NCI-H2227 (cell line): ENCODE results near the gene STIM1.
"Not testable (repeated sequence)": the region's sequence is repeated elsewhere in the genome, so short reads cannot be mapped to it uniquely, and the experiment has no call there.

ENCODE experiments used
- DNase-seq: peaks from one replicate; lab custom pipeline; 2025; ENCODE audit not compliant: unreplicated experiment; lab: John Stamatoyannopoulos, UW

STIM1 gene

GRCh38 chr11:3879967-3880542 is 24.6 kb downstream of the STIM1 start:
- DNase-seq = no peak

- DNase-seq = no peak
Measured at GRCh38 chr11:3880724-3881123, 25.3 kb downstream of the STIM1 start.

GRCh38 chr11:3882655-3883054 is 27.2 kb downstream of the STIM1 start:
- no peak for DNase-seq

GRCh38 chr11:3885855-3886254 is 30.4 kb downstream of the STIM1 start:
- no peak for DNase-seq

GRCh38 chr11:3886985-3887384 is 31.5 kb downstream of the STIM1 start:
- no peak for DNase-seq

GRCh38 chr11:3888876-3889275 is 33.4 kb downstream of the STIM1 start:
- DNase-seq = no peak

- DNase-seq = no peak
Measured at GRCh38 chr11:3890014-3890413, 34.5 kb downstream of the STIM1 start.

- no peak for DNase-seq
Measured at GRCh38 chr11:3890806-3891205, 35.3 kb downstream of the STIM1 start.

GRCh38 chr11:3891751-3892150 is 36.3 kb downstream of the STIM1 start:
- no peak for DNase-seq

GRCh38 chr11:3892156-3892555 is 36.7 kb downstream of the STIM1 start:
- no peak for DNase-seq

GRCh38 chr11:3893311-3893710 is 37.8 kb downstream of the STIM1 start:
- no peak for DNase-seq

GRCh38 chr11:3894128-3894731 is 38.8 kb downstream of the STIM1 start:
- DNase-seq = no peak

GRCh38 chr11:3896644-3897043 is 41.2 kb downstream of the STIM1 start:
- no peak for DNase-seq

- not testable (repeated sequence) for DNase-seq
Measured at GRCh38 chr11:3900230-3900629, 44.8 kb downstream of the STIM1 start.

- DNase-seq = no peak
Measured at GRCh38 chr11:3901249-3902025, 46.0 kb downstream of the STIM1 start.

GRCh38 chr11:3902441-3902840 is 47.0 kb downstream of the STIM1 start:
- no peak for DNase-seq

- DNase-seq = no peak
Measured at GRCh38 chr11:3903207-3903896, 47.9 kb downstream of the STIM1 start.

- no peak for DNase-seq
Measured at GRCh38 chr11:3904228-3904627, 48.8 kb downstream of the STIM1 start.

- no peak for DNase-seq
Measured at GRCh38 chr11:3905080-3905953, 49.9 kb downstream of the STIM1 start.

GRCh38 chr11:3906166-3906565 is 50.7 kb downstream of the STIM1 start:
- no peak for DNase-seq

GRCh38 chr11:3907590-3907989 is 52.1 kb downstream of the STIM1 start:
- no peak for DNase-seq
